CD4-positive, alpha-beta T cell treated with Interleukin-17A for 4 hours (primary cell): ENCODE results near the gene RNU6-7.

ENCODE experiments used
- DNase-seq: peaks from one replicate; pipeline ENCODE4 v3.0.0-alpha.2; 2020; ENCODE audit warnings: mixed read lengths

Gene RNU6-7

DNA sequence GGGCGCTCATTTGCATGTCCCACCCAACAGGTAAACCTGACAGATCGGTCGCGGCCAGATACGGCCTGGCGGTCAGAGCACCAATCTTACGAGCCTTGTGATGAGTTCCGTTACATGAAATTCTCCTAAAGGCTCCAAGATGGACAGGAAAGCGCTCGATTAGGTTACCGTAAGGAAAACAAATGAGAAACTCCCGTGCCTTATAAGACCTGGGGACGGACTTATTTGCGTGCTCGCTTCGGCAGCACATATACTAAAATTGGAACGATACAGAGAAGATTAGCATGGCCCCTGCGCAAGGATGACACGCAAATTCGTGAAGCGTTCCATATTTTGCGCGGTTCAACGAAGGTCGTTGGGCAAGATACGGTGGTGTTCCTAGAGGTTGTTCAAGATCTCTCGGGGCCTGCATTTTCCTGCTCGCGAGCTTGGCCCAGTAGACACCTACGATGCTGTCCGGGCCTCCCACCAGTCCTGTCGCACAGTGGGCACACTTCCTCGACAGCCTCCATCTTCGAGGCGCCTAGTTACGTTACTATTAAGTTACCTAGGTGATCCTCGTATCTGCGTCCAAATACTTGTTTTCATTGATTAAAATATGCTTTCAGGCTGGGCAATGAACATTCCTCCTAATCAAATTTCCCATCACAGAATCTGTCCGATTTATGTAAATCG lies at the start of gene RNU6-7:
TSS of gene RNU6-7 (plus strand) at position 230 of the 675 bp plus-strand sequence.
- peak; percentile 27 for DNase-seq

GRCh38 chr14:32166029-32166428 lies 35.8 kb upstream of the RNU6-7 start:
- no peak for DNase-seq

GRCh38 chr14:32166924-32167323 lies 34.9 kb upstream of the RNU6-7 start:
- no peak for DNase-seq

DNA sequence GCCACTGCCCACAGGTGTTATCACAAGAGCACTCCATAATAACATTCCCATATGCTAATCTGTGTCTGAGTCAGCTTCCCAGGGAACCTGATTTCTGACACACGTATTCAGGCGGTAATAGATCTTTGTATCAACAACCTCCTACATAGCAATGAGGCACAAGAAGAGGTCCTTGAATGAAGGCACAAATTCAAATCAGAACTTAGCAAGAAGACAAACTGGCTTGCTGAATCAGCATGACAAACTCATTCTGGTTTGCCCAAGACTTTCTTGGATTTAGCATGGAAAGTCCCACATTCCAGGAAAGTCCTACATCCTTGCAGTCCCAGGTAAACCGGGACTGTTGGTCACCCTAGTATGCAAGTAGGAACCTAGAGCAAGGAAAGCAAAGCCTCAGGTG lies 33.9 kb upstream of the RNU6-7 start:
- no peak for DNase-seq

GRCh38 chr14:32169191-32169590 lies 32.7 kb upstream of the RNU6-7 start:
- no peak for DNase-seq

- no peak for DNase-seq
Measured at GRCh38 chr14:32171469-32171868, 30.4 kb upstream of the RNU6-7 start.

DNA sequence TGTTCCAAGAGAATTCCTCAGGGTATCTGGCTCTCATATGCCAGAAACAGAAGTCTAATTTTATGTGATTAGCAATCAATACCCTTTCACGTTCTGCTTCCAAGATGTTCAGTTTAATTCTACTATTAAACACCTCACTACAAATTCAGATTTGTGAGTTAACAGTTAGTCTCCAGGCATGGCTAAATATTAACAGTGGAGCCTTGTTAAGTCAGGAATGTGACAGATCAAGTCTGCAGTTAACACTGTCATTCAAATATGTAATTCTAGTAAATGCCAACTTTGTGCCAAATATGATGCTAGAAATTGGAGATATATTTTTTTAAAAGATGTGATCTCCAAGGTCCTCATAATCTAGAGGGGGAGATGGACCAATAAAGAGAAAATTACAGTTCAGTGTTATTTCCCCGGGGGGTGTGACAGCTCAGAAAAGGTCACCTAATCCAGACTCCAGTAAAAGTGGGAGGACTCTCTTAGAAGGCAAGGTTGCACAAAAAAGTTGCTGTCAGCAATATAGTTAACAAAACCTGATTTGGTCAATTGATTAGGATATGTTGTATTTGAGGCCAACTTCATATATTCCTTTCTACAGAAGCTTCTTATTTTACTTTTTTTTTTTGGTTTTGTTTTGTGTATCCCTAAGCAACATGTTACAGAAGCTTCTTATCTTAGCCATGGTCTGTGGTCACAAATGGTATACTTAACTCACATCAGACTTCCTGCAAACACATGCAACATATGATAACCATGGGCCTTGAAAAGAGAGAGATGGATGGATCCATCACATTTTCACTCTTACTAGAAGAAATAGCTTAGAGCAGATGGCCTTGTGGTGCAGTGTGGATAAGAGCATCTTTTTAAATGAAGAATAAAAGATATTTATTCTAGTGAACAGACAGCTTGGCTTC lies 18.4 kb upstream of the RNU6-7 start:
- no peak for DNase-seq

- no peak for DNase-seq
Measured at GRCh38 chr14:32185097-32185496, 16.7 kb upstream of the RNU6-7 start.

DNA sequence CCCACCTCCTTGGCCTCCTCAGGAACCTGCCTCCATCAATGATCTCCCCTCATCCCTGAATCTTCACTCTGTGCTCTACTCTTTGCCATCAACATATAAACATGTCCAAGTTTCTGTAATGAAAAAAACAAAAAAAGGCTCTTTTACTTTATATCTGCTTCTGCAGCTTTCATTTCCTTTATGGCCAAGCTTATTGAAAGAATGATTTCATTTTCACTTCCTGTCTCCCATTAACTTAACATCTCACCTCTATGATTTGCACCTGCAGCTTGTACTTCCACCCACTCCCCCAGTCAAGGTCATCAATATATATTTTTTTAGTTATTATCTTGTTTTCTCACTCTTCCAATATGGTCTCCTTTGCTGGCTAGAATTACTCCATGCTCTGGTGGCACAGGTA lies 15.6 kb upstream of the RNU6-7 start:
- no peak for DNase-seq

DNA sequence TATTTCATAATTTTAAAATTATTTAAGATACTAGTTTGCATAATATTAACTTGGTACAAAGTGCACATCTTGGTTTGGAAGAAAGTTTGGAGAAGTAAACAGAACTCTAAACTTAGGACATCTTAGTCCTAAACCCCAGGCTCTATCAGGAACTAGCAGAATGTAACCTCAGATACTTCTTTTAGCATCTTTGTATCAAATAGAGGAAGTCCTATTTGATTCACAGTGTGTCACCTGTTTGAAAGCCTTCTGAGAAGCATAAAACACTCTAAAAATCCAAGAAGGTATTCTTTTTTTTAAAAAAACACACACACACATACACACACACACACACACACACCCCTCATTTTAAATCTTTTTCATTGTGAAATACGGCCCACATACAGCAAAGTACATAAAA lies 12.0 kb upstream of the RNU6-7 start:
- no peak for DNase-seq

GRCh38 chr14:32190673-32191072 lies 11.2 kb upstream of the RNU6-7 start:
- no peak for DNase-seq

DNA sequence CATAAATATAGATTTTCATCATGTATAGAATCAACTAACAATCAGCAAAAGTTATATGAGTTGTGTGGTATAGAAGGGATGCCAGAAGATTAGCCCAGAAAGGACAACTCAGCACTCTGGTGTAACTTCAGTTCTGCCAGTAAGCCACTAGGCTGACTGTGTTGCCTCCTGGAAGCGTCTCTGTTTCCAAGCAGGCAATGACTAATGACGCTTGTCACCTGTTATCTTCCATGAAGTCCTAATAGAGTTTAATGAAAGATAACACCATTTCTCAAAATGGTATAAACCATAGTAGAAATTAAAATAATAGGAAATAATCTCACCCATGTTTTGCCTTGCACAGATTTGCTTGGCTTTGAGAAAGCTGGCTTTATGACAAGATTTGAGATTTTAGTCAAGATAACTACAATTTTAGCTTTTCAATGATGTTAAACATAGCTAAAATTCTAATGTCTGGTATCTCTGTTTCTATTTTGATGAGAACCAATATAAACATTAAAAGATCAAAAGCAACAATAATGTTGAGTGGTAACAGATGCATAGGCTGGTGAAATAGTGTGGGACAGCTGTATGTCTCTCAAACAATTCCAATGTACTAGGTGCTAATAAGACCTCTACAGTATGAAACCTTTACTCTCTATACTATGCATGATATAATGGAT lies 9.0 kb upstream of the RNU6-7 start:
- DNase-seq, result no peak

GRCh38 chr14:32193532-32193931 lies 8.3 kb upstream of the RNU6-7 start:
- no peak for DNase-seq

DNA sequence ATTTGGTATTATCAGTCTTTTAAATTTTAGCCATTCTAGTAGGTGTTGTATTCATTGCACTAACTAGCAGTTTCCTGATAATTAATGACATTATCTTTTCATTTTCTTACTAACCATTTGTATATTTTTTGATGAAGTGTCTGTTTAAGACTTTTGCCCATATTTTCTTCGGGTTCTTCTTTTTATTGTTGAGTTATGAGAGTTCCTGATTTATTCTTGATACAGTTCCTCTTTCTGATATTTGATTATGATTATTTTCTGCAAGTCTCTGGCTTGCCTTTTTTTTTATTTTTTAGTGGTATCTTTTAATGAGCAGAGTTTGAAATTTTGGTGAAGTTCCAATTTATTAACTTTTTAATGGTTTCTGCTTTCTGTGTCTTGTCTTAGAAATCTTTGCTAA lies 6.2 kb upstream of the RNU6-7 start:
- no peak for DNase-seq

DNA sequence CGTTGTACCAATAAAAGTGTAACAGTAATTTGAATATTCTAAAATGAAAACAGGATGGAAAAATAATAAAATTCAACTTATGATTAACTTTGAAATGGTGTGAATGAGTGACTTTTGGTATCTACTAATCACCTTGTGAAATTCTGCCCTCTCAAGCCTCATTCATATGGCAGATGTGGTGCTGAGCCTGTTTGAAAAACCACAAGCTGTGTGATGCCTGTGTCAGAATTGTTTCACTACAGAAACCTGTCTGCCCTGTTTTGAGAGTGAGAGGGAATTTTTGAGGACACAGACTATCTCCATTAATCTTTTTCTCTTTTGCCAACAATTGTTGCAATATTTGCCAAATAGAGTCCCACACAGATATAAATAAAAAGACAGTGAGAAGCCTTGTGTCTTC lies 3.9 kb upstream of the RNU6-7 start:
- no peak for DNase-seq

DNA sequence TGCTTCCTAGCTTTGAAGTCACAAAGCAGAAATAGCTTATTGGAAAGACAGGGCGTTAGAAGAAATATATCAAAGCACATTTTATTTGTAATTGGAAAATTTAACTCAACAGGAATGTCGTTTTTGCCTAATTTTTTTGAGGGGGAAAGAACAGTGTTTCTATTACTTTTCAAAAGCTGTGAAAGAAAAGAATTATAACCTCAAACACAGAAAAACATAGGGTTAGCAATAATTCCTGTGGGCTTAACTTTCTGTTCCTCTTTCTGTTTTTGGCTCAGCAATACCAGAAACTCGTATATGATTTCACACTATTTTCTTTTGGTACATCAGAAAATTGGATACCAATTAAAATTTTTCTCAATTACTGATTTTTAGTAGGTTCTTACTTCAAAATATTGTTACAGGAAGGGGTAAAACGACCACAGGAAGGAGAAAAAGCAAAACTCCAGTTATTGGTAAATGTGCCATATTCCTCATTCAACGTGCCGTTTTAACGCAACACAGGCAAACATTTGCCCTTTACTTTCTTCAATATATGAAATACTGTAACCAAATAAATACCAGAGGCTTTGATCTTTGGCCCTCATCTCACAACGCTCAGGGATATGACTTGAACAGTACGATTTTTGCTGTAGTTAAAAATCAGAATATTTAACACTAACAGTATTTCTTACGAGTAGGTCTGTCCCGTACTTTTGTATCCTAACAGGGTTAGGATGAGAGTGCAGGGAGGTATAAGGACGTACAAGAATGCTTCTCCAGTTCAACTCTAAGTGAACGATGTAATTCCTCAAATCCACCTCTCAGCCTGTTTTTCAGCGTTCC lies 1.3 kb upstream of the RNU6-7 start:
- DNase-seq, result no peak

- peak; percentile 83 for DNase-seq
Measured at GRCh38 chr14:32201193-32201815, 541 bp upstream of the RNU6-7 start.

DNA sequence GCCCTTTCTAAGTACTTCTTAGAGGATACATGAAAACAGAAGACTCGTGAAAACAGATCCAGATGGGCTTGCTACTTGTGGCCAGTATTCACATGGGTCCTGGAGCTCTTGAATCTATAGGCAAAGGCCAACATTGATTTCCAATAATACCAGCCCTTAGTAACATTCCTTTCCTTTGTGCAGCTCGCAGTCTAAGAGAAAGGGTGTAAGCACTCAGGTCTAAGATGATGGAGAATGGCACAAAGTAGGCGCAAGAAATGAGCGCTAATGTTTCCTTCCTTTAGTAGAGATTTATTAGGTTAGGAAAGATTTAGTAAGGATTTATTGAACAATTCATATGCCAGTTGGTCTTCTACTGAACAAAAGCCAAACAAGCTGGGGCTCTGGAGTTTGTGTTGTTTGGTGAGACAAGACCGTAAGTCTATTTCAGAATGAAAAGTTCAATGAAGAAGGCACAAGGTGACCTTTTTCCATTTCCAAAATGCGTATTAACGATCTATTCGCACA lies 699 bp downstream of the RNU6-7 start:
- DNase-seq, result no peak

DNA sequence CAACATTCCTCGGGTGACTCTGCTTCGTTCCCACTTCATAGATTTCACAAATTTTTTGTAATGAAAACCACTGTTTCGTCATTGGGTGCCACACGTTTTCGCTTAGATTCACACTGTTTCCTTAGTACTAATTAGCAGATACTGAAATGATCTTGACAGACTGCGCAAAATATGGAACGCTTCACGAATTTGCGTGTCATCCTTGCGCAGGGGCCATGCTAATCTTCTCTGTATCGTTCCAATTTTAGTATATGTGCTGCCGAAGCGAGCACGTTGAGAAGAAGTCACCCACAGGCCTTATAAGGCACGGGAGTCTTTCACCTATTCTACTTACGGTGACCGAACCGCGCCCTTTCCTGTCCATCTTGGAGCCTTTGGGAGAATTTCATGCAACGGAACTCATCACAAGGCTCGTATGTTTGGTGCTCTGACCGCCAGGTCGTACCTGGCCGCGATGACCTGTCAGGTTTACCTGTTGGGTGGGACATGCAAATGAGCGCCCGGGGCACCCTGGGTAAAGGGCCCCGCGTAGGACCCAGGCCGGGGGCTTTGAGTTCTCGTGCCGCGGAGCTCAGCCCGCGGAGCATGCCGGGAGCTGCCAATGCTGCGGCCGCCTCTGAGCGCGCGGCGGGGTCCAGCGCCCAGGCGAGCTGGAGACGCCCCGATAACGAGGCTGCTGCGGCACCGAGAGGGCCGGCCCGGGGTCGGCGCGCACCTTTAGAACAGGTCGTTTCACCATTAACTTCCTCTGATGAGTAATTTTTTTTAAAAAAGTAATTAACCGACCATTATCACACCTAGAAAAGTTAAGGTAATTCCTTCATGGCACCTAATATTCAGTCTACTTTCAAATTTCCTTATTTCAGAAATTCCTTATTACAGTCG lies 1.4 kb downstream of the RNU6-7 start, which contains the start of gene RNU6-8:
TSS of gene RNU6-8 (minus strand) at position 272 of the 885 bp plus-strand sequence.
- peak; percentile 87 for DNase-seq

GRCh38 chr14:32203928-32204357 lies 2.1 kb downstream of the RNU6-7 start:
- DNase-seq, result peak; percentile 37

DNA sequence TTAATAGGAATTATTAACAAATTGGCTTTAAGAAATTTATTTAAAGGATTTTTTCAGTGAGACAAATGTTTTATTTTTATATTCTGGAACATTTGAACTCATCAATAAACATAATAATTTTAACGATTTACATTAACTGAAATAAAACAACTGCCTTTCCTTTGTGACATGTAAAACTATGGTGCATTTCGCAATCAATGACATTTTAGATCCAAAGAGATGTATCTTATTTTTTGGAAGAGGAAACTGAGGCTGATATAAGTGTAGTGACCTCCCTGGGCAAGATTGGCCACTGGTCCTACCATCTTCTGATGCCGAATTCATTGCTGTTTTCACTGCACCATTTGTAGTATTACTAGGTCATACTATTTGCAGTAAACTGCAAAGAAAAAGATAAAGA lies 3.7 kb downstream of the RNU6-7 start:
- no peak for DNase-seq
